ENCODE data around the gene CNPY2.
"Not testable (repeated sequence)": the region's sequence is repeated elsewhere in the genome, so short reads cannot be mapped to it uniquely, and the experiment has no call there.

The CNPY2 gene

GRCh38 chr12:56347255-56347654 is 31.5 kb upstream of the CNPY2 start:
- not testable (repeated sequence) for H3K4me1 ChIP-seq (ENCODE audit: control insufficient read depth in 5 of 5, insufficient read depth in 5 of 5, low read length in 5 of 5); H3K9ac ChIP-seq (ENCODE audit: low read length in 5 of 5); H3K4me3 ChIP-seq (ENCODE audit: low read depth in 1 of 5, low read length in 5 of 5); H3K9me3 ChIP-seq (ENCODE audit: control insufficient read depth in 5 of 5, low read length in 5 of 5); H3K27ac ChIP-seq (ENCODE audit: low read depth, low read length); H3K27me3 ChIP-seq (ENCODE audit: control insufficient read depth in 5 of 5, insufficient read depth in 4 of 5, low read length in 5 of 5)
- peaks cover 16 to 94% (median 87%) of the 10 kb centered on the region in 5 donors for H3K36me3 ChIP-seq (ENCODE audit: control insufficient read depth in 5 of 5, insufficient read depth in 5 of 5, low read length in 5 of 5)

- H3K9me3 ChIP-seq (ENCODE audit: control insufficient read depth in 5 of 5, low read length in 5 of 5) = no peaks in the 10 kb centered on the region
- H3K36me3 ChIP-seq (ENCODE audit: control insufficient read depth in 5 of 5, insufficient read depth in 5 of 5, low read length in 5 of 5) = peaks cover 16 to 91% (median 84%) of the 10 kb centered on the region in 5 donors
- H3K27ac ChIP-seq (ENCODE audit: low read depth, low read length) = no peak overlapping the region
- no peaks in the 10 kb centered on the region for H3K4me1 ChIP-seq (ENCODE audit: control insufficient read depth in 5 of 5, insufficient read depth in 5 of 5, low read length in 5 of 5)
- no peaks in the 10 kb centered on the region for H3K27me3 ChIP-seq (ENCODE audit: control insufficient read depth in 5 of 5, insufficient read depth in 4 of 5, low read length in 5 of 5)
- H3K9ac ChIP-seq (ENCODE audit: low read length in 5 of 5) = no peak overlapping the region
- H3K4me3 ChIP-seq (ENCODE audit: low read depth in 1 of 5, low read length in 5 of 5) = no peak overlapping the region
These were observed 30.9 kb upstream of the CNPY2 start for GRCh38 chr12:56346675-56347074.

GRCh38 chr12:56342290-56342689 is 26.5 kb upstream of the CNPY2 start:
- not testable (repeated sequence) for H3K27me3 ChIP-seq (ENCODE audit: control insufficient read depth in 5 of 5, insufficient read depth in 4 of 5, low read length in 5 of 5); H3K9me3 ChIP-seq (ENCODE audit: control insufficient read depth in 5 of 5, low read length in 5 of 5); H3K27ac ChIP-seq (ENCODE audit: low read depth, low read length); H3K4me1 ChIP-seq (ENCODE audit: control insufficient read depth in 5 of 5, insufficient read depth in 5 of 5, low read length in 5 of 5); H3K4me3 ChIP-seq (ENCODE audit: low read depth in 1 of 5, low read length in 5 of 5); H3K9ac ChIP-seq (ENCODE audit: low read length in 5 of 5)
- peaks cover 3 to 54% (median 46%) of the 10 kb centered on the region in 5 donors for H3K36me3 ChIP-seq (ENCODE audit: control insufficient read depth in 5 of 5, insufficient read depth in 5 of 5, low read length in 5 of 5)

- H3K4me1 ChIP-seq (ENCODE audit: control insufficient read depth in 5 of 5, insufficient read depth in 5 of 5, low read length in 5 of 5) = peaks cover 0 to 7% (median 5%) of the 10 kb centered on the region in 5 donors
- no peaks in the 10 kb centered on the region for H3K27me3 ChIP-seq (ENCODE audit: control insufficient read depth in 5 of 5, insufficient read depth in 4 of 5, low read length in 5 of 5)
- no peak overlapping the region for H3K27ac ChIP-seq (ENCODE audit: low read depth, low read length)
- no peak overlapping the region for H3K4me3 ChIP-seq (ENCODE audit: low read depth in 1 of 5, low read length in 5 of 5)
- H3K9ac ChIP-seq (ENCODE audit: low read length in 5 of 5) = no peak overlapping the region
- H3K36me3 ChIP-seq (ENCODE audit: control insufficient read depth in 5 of 5, insufficient read depth in 5 of 5, low read length in 5 of 5) = peaks cover 3 to 47% (median 39%) of the 10 kb centered on the region in 5 donors
- no peaks in the 10 kb centered on the region for H3K9me3 ChIP-seq (ENCODE audit: control insufficient read depth in 5 of 5, low read length in 5 of 5)
These were observed 25.8 kb upstream of the CNPY2 start for GRCh38 chr12:56341616-56342015.

GRCh38 chr12:56339158-56339422 is 23.3 kb upstream of the CNPY2 start:
- Histone ChIP-seq H3K36me3 (ENCODE audit: control insufficient read depth in 5 of 5, insufficient read depth in 5 of 5, low read length in 5 of 5) (peaks cover 3 to 25% (median 23%) of the 10 kb centered on the region in 5 donors), H3K27me3 (ENCODE audit: control insufficient read depth in 5 of 5, insufficient read depth in 4 of 5, low read length in 5 of 5) (no peaks in the 10 kb centered on the region), H3K9me3 (ENCODE audit: control insufficient read depth in 5 of 5, low read length in 5 of 5) (no peaks in the 10 kb centered on the region), H3K4me1 (ENCODE audit: control insufficient read depth in 5 of 5, insufficient read depth in 5 of 5, low read length in 5 of 5) (peaks cover 2 to 14% (median 11%) of the 10 kb centered on the region in 5 donors), H3K9ac (ENCODE audit: low read length in 5 of 5) (no peak overlapping the region), H3K27ac (ENCODE audit: low read depth, low read length) (no peak overlapping the region), H3K4me3 (ENCODE audit: low read depth in 1 of 5, low read length in 5 of 5) (no peak overlapping the region)

GRCh38 chr12:56338308-56339157 is 22.7 kb upstream of the CNPY2 start, which contains the start of gene IL23A:
Gene IL23A (plus strand): TSS chr12:56338884. CDS start chr12:56339045, 161 bp downstream.
- H3K4me3 ChIP-seq (ENCODE audit: low read depth in 1 of 5, low read length in 5 of 5) = no peak within 1 kb of the TSS
- no peaks in the 10 kb centered on the region for H3K9me3 ChIP-seq (ENCODE audit: control insufficient read depth in 5 of 5, low read length in 5 of 5)

GRCh38 chr12:56337753-56338251 is 22.0 kb upstream of the CNPY2 start:
- Histone ChIP-seq H3K27me3 (ENCODE audit: control insufficient read depth in 5 of 5, insufficient read depth in 4 of 5, low read length in 5 of 5) (no peaks in the 10 kb centered on the region), H3K4me3 (ENCODE audit: low read depth in 1 of 5, low read length in 5 of 5) (no peak overlapping the region), H3K4me1 (ENCODE audit: control insufficient read depth in 5 of 5, insufficient read depth in 5 of 5, low read length in 5 of 5) (peaks cover 5 to 23% (median 19%) of the 10 kb centered on the region in 5 donors), H3K9ac (ENCODE audit: low read length in 5 of 5) (no peak overlapping the region), H3K27ac (ENCODE audit: low read depth, low read length) (no peak overlapping the region), H3K9me3 (ENCODE audit: control insufficient read depth in 5 of 5, low read length in 5 of 5) (no peaks in the 10 kb centered on the region), H3K36me3 (ENCODE audit: control insufficient read depth in 5 of 5, insufficient read depth in 5 of 5, low read length in 5 of 5) (peaks cover 0 to 12% (median 10%) of the 10 kb centered on the region in 5 donors)

More at GRCh38 chr12:56338308-56339157, 22.7 kb upstream of the CNPY2 start, which contains the start of gene IL23A:
- no peaks in the 10 kb centered on the region for H3K27me3 ChIP-seq (ENCODE audit: control insufficient read depth in 5 of 5, insufficient read depth in 4 of 5, low read length in 5 of 5)
- no peak within 1 kb of the TSS for H3K27ac ChIP-seq (ENCODE audit: low read depth, low read length)
- H3K9ac ChIP-seq (ENCODE audit: low read length in 5 of 5) = no peak within 1 kb of the TSS
- H3K36me3 ChIP-seq (ENCODE audit: control insufficient read depth in 5 of 5, insufficient read depth in 5 of 5, low read length in 5 of 5) = peaks cover 1 to 19% (median 17%) of the 10 kb centered on the region in 5 donors
- peaks cover 2 to 15% (median 12%) of the 10 kb centered on the region in 5 donors for H3K4me1 ChIP-seq (ENCODE audit: control insufficient read depth in 5 of 5, insufficient read depth in 5 of 5, low read length in 5 of 5)

GRCh38 chr12:56336361-56337167 is 20.8 kb upstream of the CNPY2 start:
- H3K4me3 ChIP-seq (ENCODE audit: low read depth in 1 of 5, low read length in 5 of 5) = no peak overlapping the region
- no peak overlapping the region for H3K9ac ChIP-seq (ENCODE audit: low read length in 5 of 5)
- H3K27me3 ChIP-seq (ENCODE audit: control insufficient read depth in 5 of 5, insufficient read depth in 4 of 5, low read length in 5 of 5) = no peaks in the 10 kb centered on the region
- peaks cover 5 to 28% (median 22%) of the 10 kb centered on the region in 5 donors for H3K4me1 ChIP-seq (ENCODE audit: control insufficient read depth in 5 of 5, insufficient read depth in 5 of 5, low read length in 5 of 5)
- peaks cover 0 to 5% (median 4%) of the 10 kb centered on the region in 5 donors for H3K36me3 ChIP-seq (ENCODE audit: control insufficient read depth in 5 of 5, insufficient read depth in 5 of 5, low read length in 5 of 5)
- H3K27ac ChIP-seq (ENCODE audit: low read depth, low read length) = no peak overlapping the region
- H3K9me3 ChIP-seq (ENCODE audit: control insufficient read depth in 5 of 5, low read length in 5 of 5) = no peaks in the 10 kb centered on the region

GRCh38 chr12:56335527-56335926 is 19.7 kb upstream of the CNPY2 start:
- not testable (repeated sequence) for H3K36me3 ChIP-seq (ENCODE audit: control insufficient read depth in 5 of 5, insufficient read depth in 5 of 5, low read length in 5 of 5); H3K27ac ChIP-seq (ENCODE audit: low read depth, low read length); H3K27me3 ChIP-seq (ENCODE audit: control insufficient read depth in 5 of 5, insufficient read depth in 4 of 5, low read length in 5 of 5); H3K9me3 ChIP-seq (ENCODE audit: control insufficient read depth in 5 of 5, low read length in 5 of 5); H3K9ac ChIP-seq (ENCODE audit: low read length in 5 of 5); H3K4me3 ChIP-seq (ENCODE audit: low read depth in 1 of 5, low read length in 5 of 5)
- peaks cover 5 to 28% (median 22%) of the 10 kb centered on the region in 5 donors for H3K4me1 ChIP-seq (ENCODE audit: control insufficient read depth in 5 of 5, insufficient read depth in 5 of 5, low read length in 5 of 5)

GRCh38 chr12:56334490-56334793 is 18.7 kb upstream of the CNPY2 start:
- Histone ChIP-seq H3K36me3 (ENCODE audit: control insufficient read depth in 5 of 5, insufficient read depth in 5 of 5, low read length in 5 of 5) (no peaks in the 10 kb centered on the region), H3K9me3 (ENCODE audit: control insufficient read depth in 5 of 5, low read length in 5 of 5) (no peaks in the 10 kb centered on the region), H3K9ac (ENCODE audit: low read length in 5 of 5) (peak overlapping the region; percentile 87 to 99 (median 92)), H3K4me3 (ENCODE audit: low read depth in 1 of 5, low read length in 5 of 5) (peak overlapping the region; percentile 78 to 92 (median 83)), H3K27ac (ENCODE audit: low read depth, low read length) (peak overlapping the region; percentile 99), H3K27me3 (ENCODE audit: control insufficient read depth in 5 of 5, insufficient read depth in 4 of 5, low read length in 5 of 5) (no peaks in the 10 kb centered on the region), H3K4me1 (ENCODE audit: control insufficient read depth in 5 of 5, insufficient read depth in 5 of 5, low read length in 5 of 5) (peaks cover 5 to 28% (median 22%) of the 10 kb centered on the region in 5 donors)

All from subcutaneous abdominal adipose tissue (tissue), 5 donors.